T-helper 2 cell treated with Interferon-gamma antibody and Interleukin-4, amounts not matched to agents 5 μg/mL and 100 μg/mL, for 36 hours (primary cell): ENCODE data around the gene CDHR2.
"Not testable (repeated sequence)": the region's sequence is repeated elsewhere in the genome, so short reads cannot be mapped to it uniquely, and the experiment has no call there.

Experiments used
- DNase-seq: peaks from one replicate; pipeline ENCODE4 v3.0.0; 2021; ENCODE audit warnings: low spot score
- H3K27ac Mint-ChIP-seq: one replicate; pipeline ENCODE4 v1.8.0; 2021; ENCODE audit warnings: mild to moderate bottlenecking, mixed read lengths
- H3K27me3 Mint-ChIP-seq: one replicate; pipeline ENCODE4 v1.8.0; 2021; ENCODE audit warnings: low read depth, mixed read lengths
- H3K36me3 Mint-ChIP-seq: one replicate; pipeline ENCODE4 v1.8.0; 2021; ENCODE audit warnings: low read depth, mixed read lengths
- H3K4me1 Mint-ChIP-seq: one replicate; pipeline ENCODE4 v1.8.0; 2021; ENCODE audit warnings: low read depth, mixed read lengths
- H3K4me3 Mint-ChIP-seq: one replicate; pipeline ENCODE4 v1.8.0; 2022; ENCODE audit warnings: mild to moderate bottlenecking, moderate library complexity, mixed read lengths
- H3K9me3 Mint-ChIP-seq: one replicate; pipeline ENCODE4 v1.8.0; 2021; ENCODE audit warnings: mixed read lengths

Gene CDHR2

DNA sequence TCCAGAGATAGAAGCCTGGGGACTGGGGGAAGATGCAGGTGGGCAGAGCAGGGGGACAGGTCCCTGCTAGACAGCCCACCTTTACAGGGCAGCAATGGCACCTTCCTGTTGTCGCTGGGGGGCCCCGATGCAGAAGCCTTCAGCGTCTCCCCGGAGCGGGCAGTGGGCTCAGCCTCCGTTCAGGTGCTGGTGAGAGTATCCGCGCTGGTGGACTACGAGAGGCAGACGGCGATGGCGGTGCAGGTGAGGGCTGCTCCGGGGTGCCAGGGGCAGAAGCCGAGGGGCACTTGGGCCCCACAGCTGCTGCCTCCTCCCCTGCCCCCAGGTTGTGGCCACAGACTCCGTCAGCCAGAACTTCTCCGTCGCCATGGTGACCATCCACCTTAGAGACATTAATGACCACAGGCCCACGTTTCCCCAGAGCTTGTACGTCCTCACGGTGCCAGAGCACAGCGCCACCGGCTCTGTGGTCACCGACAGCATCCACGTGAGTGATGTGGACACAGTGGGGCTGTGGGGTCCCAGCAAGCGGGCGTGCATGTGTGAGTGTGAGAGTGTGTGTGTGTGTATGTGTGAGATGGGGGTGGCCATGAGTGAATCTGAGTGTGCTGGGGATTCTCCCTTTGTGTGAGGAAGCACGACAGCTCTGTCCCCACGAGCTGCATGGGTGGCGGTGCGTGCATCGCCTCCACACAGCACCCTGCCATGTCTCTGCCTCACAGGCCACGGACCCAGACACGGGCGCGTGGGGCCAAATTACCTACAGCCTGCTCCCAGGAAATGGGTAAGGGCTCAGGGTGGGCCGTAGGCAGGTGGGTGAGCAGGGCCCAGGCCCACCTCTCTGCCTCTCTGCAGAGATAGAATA is 28.4 kb downstream of the CDHR2 start:
- H3K36me3 Mint-ChIP-seq = no peaks in the 10 kb centered on the region
- H3K27me3 Mint-ChIP-seq = peaks cover 3% of the 10 kb centered on the region
- H3K4me3 Mint-ChIP-seq = no peak overlapping the region
- no peaks in the 10 kb centered on the region for H3K4me1 Mint-ChIP-seq
- H3K9me3 Mint-ChIP-seq = no peaks in the 10 kb centered on the region
- DNase-seq = no peak
- no peak overlapping the region for H3K27ac Mint-ChIP-seq

DNA sequence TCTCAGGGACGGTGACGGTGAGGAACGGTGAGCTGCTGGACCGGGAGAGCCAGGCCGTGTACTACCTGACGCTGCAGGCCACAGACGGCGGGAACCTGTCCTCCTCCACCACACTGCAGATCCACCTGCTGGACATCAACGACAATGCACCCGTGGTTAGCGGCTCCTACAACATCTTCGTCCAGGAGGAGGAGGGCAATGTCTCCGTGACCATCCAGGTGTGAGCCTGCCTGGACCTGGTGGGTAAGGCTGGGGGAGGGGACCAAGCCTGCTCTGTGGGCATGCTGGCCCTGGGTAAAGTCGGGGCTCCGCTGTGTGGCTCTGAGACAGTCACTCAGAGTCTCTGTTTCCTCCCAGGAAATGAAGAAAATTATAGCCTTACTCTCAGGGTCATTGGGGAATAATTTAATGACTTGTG is 29.3 kb downstream of the CDHR2 start:
- DNase-seq = peak; percentile 15
- H3K9me3 Mint-ChIP-seq = no peaks in the 10 kb centered on the region
- H3K4me1 Mint-ChIP-seq = no peaks in the 10 kb centered on the region
- H3K4me3 Mint-ChIP-seq = no peak overlapping the region
- no peaks in the 10 kb centered on the region for H3K36me3 Mint-ChIP-seq
- H3K27ac Mint-ChIP-seq = no peak overlapping the region
- H3K27me3 Mint-ChIP-seq = no peaks in the 10 kb centered on the region

DNA sequence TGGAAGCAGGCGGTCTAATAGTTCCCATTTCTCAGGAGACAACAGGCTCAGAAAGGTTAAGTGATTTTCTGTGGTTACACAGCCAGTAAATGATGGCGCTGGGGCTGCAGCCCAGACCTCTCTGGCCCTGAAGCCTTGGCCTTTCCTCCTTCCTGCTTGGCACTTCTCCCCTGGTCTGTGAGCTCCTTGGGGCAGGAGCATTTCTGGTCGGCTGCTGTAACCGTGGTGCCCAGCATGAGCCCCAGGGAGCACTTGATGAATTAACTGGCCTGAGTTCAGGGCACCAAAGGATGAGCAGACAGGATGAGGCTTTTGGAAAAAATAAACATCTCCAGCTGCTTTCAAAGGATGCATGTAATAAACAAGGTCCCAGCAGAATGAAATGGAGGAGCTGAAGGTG is 30.2 kb downstream of the CDHR2 start:
- no peaks in the 10 kb centered on the region for H3K27me3 Mint-ChIP-seq
- H3K4me1 Mint-ChIP-seq = no peaks in the 10 kb centered on the region
- no peak overlapping the region for H3K4me3 Mint-ChIP-seq
- no peak for DNase-seq
- no peaks in the 10 kb centered on the region for H3K9me3 Mint-ChIP-seq
- no peaks in the 10 kb centered on the region for H3K36me3 Mint-ChIP-seq
- H3K27ac Mint-ChIP-seq = no peak overlapping the region

DNA sequence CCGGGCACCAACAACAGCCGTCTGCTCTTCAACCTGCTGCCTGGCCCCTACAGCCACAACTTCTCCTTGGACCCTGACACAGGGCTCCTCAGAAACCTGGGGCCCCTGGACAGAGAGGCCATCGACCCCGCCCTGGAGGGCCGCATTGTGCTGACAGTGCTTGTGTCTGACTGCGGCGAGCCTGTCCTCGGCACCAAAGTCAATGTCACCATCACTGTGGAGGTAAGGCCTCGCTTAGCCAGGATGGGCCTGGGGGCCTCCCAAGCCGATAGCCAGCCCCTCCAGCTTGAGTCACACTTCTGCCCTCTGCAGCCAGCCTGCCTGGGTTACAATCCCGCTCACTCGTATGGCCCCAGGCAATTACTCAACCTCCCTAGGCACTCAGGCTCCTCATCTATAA is 32.2 kb downstream of the CDHR2 start:
- peaks cover 7% of the 10 kb centered on the region for H3K9me3 Mint-ChIP-seq
- H3K27ac Mint-ChIP-seq = no peak overlapping the region
- no peaks in the 10 kb centered on the region for H3K4me1 Mint-ChIP-seq
- no peaks in the 10 kb centered on the region for H3K36me3 Mint-ChIP-seq
- no peak overlapping the region for H3K4me3 Mint-ChIP-seq
- no peak for DNase-seq
- no peaks in the 10 kb centered on the region for H3K27me3 Mint-ChIP-seq

DNA sequence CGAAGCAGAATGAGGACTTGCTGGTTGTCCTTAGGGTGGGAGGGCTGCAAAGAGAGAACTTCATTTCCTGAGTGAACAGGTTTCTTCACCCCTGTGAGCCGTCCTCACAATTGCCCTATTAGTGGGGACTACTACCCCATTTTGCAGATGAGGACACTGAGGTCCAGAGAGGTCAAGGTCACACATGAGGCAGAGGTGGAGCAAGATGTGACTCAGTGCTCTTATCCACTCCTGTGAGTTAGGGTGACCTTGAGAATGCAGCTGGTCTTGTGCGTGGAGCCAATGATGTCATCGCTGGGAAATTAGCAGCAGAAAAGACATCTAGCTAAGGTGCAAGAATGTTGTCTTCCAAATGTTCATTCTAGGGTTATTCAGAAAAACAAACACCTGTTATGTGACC is 33.9 kb downstream of the CDHR2 start:
- H3K9me3 Mint-ChIP-seq = peaks cover 11% of the 10 kb centered on the region
- no peaks in the 10 kb centered on the region for H3K36me3 Mint-ChIP-seq
- H3K27me3 Mint-ChIP-seq = no peaks in the 10 kb centered on the region
- H3K27ac Mint-ChIP-seq = no peak overlapping the region
- H3K4me3 Mint-ChIP-seq = no peak overlapping the region
- no peaks in the 10 kb centered on the region for H3K4me1 Mint-ChIP-seq
- no peak for DNase-seq

DNA sequence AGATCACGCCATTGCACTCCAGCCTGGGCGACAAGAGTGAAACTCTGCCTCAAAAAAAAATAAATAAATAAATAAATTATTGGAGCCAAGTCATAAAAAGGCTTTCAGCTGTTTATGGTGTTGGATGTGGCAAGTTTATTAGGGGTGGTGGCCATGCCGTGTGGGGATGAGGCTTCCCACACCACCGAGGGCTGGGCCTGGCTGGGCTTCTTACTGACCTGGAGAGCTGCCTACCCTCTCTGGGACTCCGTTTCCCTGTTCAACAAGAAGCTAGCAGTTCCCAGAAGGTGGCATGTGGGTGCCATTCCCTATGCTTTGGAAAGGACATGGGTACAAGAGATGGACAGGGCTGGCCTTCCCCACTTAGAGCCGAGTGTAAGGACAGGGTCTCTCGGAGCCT is 38.3 kb downstream of the CDHR2 start:
- peaks cover 16% of the 10 kb centered on the region for H3K9me3 Mint-ChIP-seq
- H3K4me3 Mint-ChIP-seq = no peak overlapping the region
- no peaks in the 10 kb centered on the region for H3K4me1 Mint-ChIP-seq
- DNase-seq = no peak
- H3K27me3 Mint-ChIP-seq = no peaks in the 10 kb centered on the region
- no peak overlapping the region for H3K27ac Mint-ChIP-seq
- no peaks in the 10 kb centered on the region for H3K36me3 Mint-ChIP-seq

DNA sequence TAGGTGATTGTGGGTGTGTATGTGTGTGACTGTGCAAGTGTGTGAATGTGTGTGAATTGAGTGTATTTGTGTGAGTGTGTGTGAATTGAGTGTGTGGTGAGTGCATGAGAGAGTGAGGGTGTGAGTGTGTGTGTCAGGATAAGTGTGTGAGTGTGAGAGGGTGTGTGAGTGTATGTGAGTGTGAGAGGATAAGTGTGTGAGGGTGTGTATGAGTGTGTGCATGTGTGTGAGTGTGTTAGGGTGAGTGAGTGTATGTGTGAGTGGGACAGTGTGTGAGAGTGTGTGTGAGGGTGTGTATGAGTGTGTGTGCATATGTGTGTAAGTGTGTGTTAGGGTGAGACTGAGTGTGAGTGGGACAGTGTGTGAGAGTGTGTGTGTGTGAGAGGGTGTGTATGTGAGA is 39.2 kb downstream of the CDHR2 start:
- peaks cover 16% of the 10 kb centered on the region for H3K9me3 Mint-ChIP-seq
- no peaks in the 10 kb centered on the region for H3K27me3 Mint-ChIP-seq
- no peaks in the 10 kb centered on the region for H3K36me3 Mint-ChIP-seq
- no peaks in the 10 kb centered on the region for H3K4me1 Mint-ChIP-seq
- no peak for DNase-seq
- H3K27ac Mint-ChIP-seq = no peak overlapping the region
- no peak overlapping the region for H3K4me3 Mint-ChIP-seq

DNA sequence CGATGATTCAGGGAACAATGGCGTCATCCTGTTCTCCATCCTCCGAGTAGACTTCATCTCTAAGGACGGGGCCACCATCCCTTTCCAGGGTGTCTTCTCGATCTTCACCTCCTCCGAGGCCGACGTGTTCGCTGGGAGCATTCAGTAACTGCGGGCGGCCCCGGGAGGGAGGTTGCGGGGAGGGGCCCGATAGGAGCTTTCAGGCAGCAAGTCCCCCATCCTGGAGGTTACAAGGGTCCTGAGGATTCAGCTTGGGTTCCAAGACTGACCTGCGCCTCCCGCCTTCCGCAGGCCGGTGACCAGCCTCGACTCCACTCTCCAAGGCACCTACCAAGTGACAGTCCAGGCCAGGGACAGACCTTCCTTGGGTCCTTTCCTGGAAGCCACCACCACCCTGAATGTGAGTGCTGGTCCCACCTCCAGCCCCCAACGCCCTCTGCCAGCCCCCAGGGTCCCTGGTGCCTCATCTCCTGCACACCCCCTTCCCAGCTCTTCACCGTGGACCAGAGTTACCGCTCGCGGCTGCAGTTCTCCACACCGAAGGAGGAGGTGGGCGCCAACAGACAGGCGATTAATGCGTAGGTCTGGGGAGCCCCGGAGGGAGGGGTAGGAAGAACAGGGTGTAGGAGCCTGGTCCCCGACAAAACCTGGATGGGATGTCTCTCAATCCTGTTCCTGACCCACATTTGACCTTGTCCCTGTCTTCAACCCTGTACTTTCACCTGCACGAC is 40.1 kb downstream of the CDHR2 start:
- no peaks in the 10 kb centered on the region for H3K4me1 Mint-ChIP-seq
- no peaks in the 10 kb centered on the region for H3K27me3 Mint-ChIP-seq
- no peak overlapping the region for H3K4me3 Mint-ChIP-seq
- H3K27ac Mint-ChIP-seq = no peak overlapping the region
- H3K36me3 Mint-ChIP-seq = no peaks in the 10 kb centered on the region
- DNase-seq = no peak
- peaks cover 16% of the 10 kb centered on the region for H3K9me3 Mint-ChIP-seq

DNA sequence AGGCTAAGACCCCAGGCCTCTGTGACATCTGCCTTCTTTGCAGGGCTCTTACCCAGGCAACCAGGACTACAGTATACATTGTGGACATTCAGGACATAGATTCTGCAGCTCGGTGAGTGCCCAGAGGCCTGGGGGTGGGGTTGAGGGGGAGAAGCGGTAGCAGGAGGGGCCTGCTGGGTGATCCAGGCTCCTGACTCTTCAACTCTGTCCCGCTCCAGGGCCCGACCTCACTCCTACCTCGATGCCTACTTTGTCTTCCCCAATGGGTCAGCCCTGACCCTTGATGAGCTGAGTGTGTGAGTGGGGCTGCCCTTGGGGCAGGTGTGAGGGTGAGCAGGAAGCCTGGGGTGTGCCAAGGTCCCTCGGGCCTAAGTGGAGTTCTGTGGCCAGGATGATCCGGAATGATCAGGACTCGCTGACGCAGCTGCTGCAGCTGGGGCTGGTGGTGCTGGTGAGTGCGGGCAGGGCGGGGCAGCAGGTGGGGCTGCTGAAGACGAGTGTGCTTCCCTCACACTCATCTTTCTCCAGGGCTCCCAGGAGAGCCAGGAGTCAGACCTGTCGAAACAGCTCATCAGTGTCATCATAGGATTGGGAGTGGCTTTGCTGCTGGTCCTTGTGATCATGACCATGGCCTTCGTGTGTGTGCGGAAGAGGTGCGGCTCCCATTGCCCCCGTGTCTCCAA is 41.0 kb downstream of the CDHR2 start:
- Mint-ChIP-seq H3K4me3 (no peak overlapping the region), H3K36me3 (no peaks in the 10 kb centered on the region), H3K27me3 (peaks cover 2% of the 10 kb centered on the region), H3K27ac (no peak overlapping the region), H3K9me3 (peaks cover 14% of the 10 kb centered on the region), H3K4me1 (no peaks in the 10 kb centered on the region)
- no peak for DNase-seq

DNA sequence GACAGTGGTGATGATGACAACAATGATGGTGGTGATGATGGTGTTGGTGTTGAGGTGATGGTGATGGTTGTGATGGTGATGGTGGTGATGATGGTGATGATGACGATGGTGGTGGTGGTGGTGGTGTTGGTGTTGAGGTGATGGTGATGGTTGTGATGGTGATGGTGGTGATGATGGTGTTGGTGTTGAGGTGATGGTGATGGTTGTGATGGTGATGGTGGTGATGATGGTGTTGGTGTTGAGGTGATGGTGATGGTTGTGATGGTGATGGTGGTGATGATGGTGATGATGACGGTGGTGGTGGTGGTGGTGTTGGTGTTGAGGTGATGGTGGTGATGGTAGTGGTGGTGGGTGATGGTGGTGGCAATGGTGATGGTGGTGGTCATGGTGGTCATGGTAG is 42.5 kb downstream of the CDHR2 start:
- H3K4me3 Mint-ChIP-seq, DNase-seq, H3K9me3 Mint-ChIP-seq, H3K27me3 Mint-ChIP-seq, H3K27ac Mint-ChIP-seq, H3K36me3 Mint-ChIP-seq, H3K4me1 Mint-ChIP-seq: not testable (repeated sequence)

DNA sequence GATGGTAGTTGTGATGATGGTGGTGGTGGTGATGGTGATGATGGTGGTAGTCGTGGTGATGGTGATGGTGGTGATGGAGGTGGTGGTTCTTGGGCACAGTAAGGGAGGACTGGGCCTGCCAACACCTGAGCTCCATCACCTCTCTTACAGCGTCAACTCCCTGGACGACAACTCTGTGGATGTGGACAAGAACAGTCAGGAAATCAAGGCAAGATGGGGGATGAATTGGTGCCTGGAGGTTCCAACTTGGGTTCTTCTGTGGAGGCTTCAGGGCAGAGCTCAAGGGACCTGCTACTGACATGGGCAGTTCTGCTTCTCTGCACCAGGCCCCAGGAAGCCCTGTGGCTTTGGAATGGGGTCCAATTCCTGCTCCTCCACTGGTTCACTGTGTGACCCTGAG is 43.4 kb downstream of the CDHR2 start:
- peaks cover 2% of the 10 kb centered on the region for H3K27me3 Mint-ChIP-seq
- peaks cover 3% of the 10 kb centered on the region for H3K4me1 Mint-ChIP-seq
- no peak overlapping the region for H3K27ac Mint-ChIP-seq
- H3K9me3 Mint-ChIP-seq = peaks cover 9% of the 10 kb centered on the region
- H3K36me3 Mint-ChIP-seq = no peaks in the 10 kb centered on the region
- no peak overlapping the region for H3K4me3 Mint-ChIP-seq
- DNase-seq = no peak

DNA sequence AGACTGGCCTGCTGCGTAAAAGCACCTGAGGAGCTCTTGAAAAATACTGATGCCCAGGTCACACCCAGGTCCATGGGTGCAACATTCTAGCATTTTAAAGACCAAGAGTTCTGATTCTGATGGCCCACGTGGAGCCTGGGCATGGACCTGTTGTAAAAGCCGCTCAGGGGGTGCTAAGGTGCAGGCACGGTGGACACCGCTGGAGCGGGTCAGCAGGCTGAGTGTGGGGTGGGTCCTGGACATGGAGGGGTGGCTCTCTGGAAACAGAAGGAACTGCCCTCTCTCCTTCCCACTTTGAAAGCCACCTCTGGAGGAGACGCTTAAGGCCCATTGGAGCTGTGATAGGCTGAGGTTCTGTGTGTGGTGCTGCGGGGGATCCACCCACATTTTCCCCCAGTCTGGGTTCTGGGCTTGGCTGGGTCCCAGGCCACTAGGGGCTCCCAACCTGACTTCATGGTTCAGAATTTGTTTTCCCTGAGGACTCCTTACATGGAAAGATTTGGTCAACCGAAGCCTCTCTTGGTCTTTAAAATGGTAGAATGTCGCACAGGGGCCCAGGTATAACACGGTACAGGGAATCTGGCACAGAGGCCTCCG is 44.2 kb downstream of the CDHR2 start:
- no peak overlapping the region for H3K27ac Mint-ChIP-seq
- H3K27me3 Mint-ChIP-seq = peaks cover 2% of the 10 kb centered on the region
- H3K36me3 Mint-ChIP-seq = no peaks in the 10 kb centered on the region
- peaks cover 2% of the 10 kb centered on the region for H3K9me3 Mint-ChIP-seq
- H3K4me1 Mint-ChIP-seq = peaks cover 3% of the 10 kb centered on the region
- no peak for DNase-seq
- no peak overlapping the region for H3K4me3 Mint-ChIP-seq

DNA sequence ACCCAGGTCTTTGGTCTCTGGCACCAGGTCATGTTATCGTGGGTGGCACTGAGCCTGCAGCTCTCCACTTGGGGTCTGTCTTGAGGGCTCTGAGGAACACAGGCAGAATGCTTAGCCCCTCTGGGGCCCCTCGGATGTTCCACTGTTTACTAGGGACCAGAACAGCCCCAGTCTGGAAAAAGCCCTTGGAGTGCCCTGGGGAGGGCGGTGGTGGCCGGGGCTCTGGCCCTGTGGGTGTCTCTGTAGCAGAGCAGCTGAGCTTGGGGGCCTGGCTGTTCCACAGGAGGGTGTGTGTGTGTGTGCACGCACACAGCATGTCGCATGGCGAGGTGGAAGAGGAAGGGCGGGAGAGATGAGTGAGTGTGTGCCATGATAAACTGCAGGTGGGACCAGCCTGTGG is 45.4 kb downstream of the CDHR2 start:
- Mint-ChIP-seq H3K9me3 (no peaks in the 10 kb centered on the region), H3K4me3 (no peak overlapping the region), H3K36me3 (no peaks in the 10 kb centered on the region), H3K27me3 (peaks cover 2% of the 10 kb centered on the region), H3K27ac (no peak overlapping the region), H3K4me1 (peaks cover 3% of the 10 kb centered on the region)
- no peak for DNase-seq
